Uterus (tissue), 4 donors: ENCODE results near the gene FOXE1. TPM values are rescaled to one million over a fixed set of nuclear protein-coding genes. Genes with fewer than 3 reads are reported as not detected.

ENCODE experiments used
- DNase-seq, 2 donors: peaks; one replicate each; pipeline ENCODE4 v3.0.0-alpha.2; 2019 to 2020
- H3K27ac ChIP-seq, 2 donors: fragments of 200-600 bp; sonication (generic); 1 replicate in 1 of 2; 2 replicates in 1 of 2; pipeline ENCODE4 v1.5.1; 2016 to 2018
- H3K27me3 ChIP-seq, 2 donors: fragments of 200-600 bp; sonication (generic); one replicate each; pipeline ENCODE4 v1.5.1; 2018 to 2019; ENCODE audit warnings: control low read depth in 1 of 2
- H3K36me3 ChIP-seq, 2 donors: fragments of 200-600 bp; sonication (generic); one replicate each; pipeline ENCODE4 v1.5.1; 2019; ENCODE audit warnings: control low read depth in 1 of 2
- H3K4me1 ChIP-seq, 2 donors: fragments of 200-600 bp; sonication (generic); one replicate each; pipeline ENCODE4 v1.5.1; 2018 to 2019; ENCODE audit warnings: control low read depth in 1 of 2
- H3K4me3 ChIP-seq, 2 donors: fragments of 200-600 bp; sonication (generic); 1 replicate in 1 of 2; 2 replicates in 1 of 2; pipeline ENCODE4 v1.5.1; 2018 to 2019; ENCODE audit warnings: mild to moderate bottlenecking in 1 of 2
- H3K9me3 ChIP-seq, 2 donors: fragments of 200-600 bp; sonication (generic); one replicate each; pipeline ENCODE4 v1.5.1; 2019; ENCODE audit warnings: control low read depth in 1 of 2
- POLR2A ChIP-seq, 2 donors: fragments of 450-650 bp; IDR thresholded peaks; one replicate each; pipeline ENCODE4 v1.6.1; 2016; ENCODE audit warnings: antibody characterized with exemption in 2 of 2, mild to moderate bottlenecking in 1 of 2, moderate library complexity in 1 of 2
- intact Hi-C: fragments of 100-400 bp; cut with DNase I; formaldehyde crosslinking; loops from one replicate; pipeline ENCODE4 v1.15.1; 2023; ENCODE audit warnings: low total_unique reads
- total RNA-seq, 4 donors: library from RNA; depleted of rRNA in 3 of 4; stranded (reverse); fragments of >200 nt in 3 of 4; gene quantifications; one replicate each; pipeline versions ENCODE4 v1.1.0 to v1.2.4, GENCODE V29; 2014 to 2023
- TF ChIP-seq, protein P1 (sequence below), 4 experiments: fragments of 200-600 bp in 2 of 4; fragments of 450-650 bp in 2 of 4; sonication (generic) in 2 of 4; IDR thresholded peaks; one replicate each; pipeline ENCODE4 v1.5.1; 2016 to 2019; ENCODE audit warnings: antibody characterized with exemption in 4 of 4, mild to moderate bottlenecking in 2 of 4, moderate library complexity in 1 of 4
- donor health status: DM: yes; HTN: yes; CAD: no.

FOXE1 gene
- total RNA-seq, 4 donors from 2014 or later = not detected

DNA sequence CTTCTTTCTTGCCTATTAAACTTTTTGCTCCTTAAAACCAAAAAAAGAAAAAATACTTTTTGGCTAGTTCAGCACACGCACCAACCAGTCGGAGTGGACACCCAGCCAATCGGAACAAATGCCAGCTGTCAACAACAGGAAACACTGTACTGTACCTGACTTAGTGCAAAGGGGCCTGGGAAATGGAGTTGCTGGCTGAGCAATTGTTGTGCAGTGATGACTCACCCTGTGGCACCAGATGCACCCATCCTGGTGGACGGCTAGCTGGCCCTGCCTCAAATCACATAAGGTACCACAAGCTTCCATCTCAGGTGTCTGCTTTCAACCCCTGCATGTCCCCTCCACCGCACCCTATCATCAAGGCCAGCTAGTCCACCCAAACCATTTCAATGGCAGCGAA is 20.9 kb downstream of the FOXE1 start:
- no peaks in the 10 kb centered on the region for H3K9me3 ChIP-seq
- no peak for TF ChIP-seq POLR2A (IDR thresholded peaks at IDR 0.05)
- TF ChIP-seq, protein P1, sequence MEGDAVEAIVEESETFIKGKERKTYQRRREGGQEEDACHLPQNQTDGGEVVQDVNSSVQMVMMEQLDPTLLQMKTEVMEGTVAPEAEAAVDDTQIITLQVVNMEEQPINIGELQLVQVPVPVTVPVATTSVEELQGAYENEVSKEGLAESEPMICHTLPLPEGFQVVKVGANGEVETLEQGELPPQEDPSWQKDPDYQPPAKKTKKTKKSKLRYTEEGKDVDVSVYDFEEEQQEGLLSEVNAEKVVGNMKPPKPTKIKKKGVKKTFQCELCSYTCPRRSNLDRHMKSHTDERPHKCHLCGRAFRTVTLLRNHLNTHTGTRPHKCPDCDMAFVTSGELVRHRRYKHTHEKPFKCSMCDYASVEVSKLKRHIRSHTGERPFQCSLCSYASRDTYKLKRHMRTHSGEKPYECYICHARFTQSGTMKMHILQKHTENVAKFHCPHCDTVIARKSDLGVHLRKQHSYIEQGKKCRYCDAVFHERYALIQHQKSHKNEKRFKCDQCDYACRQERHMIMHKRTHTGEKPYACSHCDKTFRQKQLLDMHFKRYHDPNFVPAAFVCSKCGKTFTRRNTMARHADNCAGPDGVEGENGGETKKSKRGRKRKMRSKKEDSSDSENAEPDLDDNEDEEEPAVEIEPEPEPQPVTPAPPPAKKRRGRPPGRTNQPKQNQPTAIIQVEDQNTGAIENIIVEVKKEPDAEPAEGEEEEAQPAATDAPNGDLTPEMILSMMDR (IDR thresholded peaks at IDR 0.05) = no peak
- H3K27ac ChIP-seq = no peak overlapping the region
- H3K4me1 ChIP-seq = no peaks in the 10 kb centered on the region
- H3K27me3 ChIP-seq = no peaks in the 10 kb centered on the region
- DNase-seq = no peak
- intact Hi-C loops = no loop called here
- H3K4me3 ChIP-seq = no peak overlapping the region
- no peaks in the 10 kb centered on the region for H3K36me3 ChIP-seq

- TF ChIP-seq, protein P1 (IDR thresholded peaks at IDR 0.05) = no peak
- no peak for TF ChIP-seq POLR2A (IDR thresholded peaks at IDR 0.05)
These were observed 21.6 kb downstream of the FOXE1 start for GRCh38 chr9:97874624-97875023.

DNA sequence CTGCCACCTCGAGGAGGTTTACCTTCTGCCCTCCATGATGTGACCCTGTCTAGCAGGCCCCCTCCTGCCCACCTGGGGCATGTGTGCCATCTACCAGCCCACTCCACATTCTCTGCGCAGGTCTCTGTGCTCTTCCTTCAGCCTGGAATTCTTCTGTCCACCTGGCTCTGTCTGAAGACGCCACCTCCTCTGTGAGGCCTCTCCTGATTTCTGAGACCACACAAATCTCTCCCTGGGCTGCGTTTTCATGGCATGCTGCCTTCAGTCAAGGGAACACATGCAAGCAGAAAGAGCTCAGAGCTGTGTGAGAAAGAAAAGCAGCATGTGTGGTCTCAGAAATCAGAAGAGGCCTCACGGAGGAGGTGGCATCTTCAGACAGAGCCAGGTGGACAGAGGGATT is 22.1 kb downstream of the FOXE1 start:
- H3K4me1 ChIP-seq = no peaks in the 10 kb centered on the region
- no peaks in the 10 kb centered on the region for H3K9me3 ChIP-seq
- intact Hi-C loops = no loop called here
- H3K27me3 ChIP-seq = no peaks in the 10 kb centered on the region
- no peaks in the 10 kb centered on the region for H3K36me3 ChIP-seq
- H3K4me3 ChIP-seq = no peak overlapping the region
- no peak for DNase-seq
- TF ChIP-seq POLR2A (IDR thresholded peaks at IDR 0.05) = no peak
- TF ChIP-seq, protein P1 (IDR thresholded peaks at IDR 0.05) = no peak
- no peak overlapping the region for H3K27ac ChIP-seq

More at GRCh38 chr9:97874624-97875023, 21.6 kb downstream of the FOXE1 start:
- Histone ChIP-seq H3K4me1 (no peaks in the 10 kb centered on the region), H3K27ac (no peak overlapping the region), H3K4me3 (no peak overlapping the region), H3K9me3 (no peaks in the 10 kb centered on the region), H3K36me3 (no peaks in the 10 kb centered on the region), H3K27me3 (no peaks in the 10 kb centered on the region)
- intact Hi-C loops = no loop called here
- DNase-seq = no peak

DNA sequence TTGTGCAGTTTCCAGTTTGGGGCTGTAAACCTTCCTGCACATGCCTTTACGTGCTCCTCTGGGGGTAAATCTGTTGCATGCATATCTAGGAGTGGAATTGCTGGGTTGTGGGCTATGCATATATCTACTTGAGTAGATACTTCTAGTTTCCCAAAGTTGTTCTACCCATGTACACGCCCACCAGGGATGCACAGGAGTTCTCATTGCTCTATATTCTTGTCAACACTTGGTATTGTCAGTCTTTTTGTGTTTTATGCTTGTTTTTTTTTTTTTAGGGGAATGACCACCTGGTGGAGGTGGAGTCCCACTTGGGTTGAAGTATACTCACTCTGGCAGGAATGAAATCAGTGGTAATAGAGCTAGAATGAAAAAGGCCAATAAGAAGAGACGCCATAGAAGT is 23.0 kb downstream of the FOXE1 start:
- no peak overlapping the region for H3K4me3 ChIP-seq
- no peak for DNase-seq
- no peaks in the 10 kb centered on the region for H3K27me3 ChIP-seq
- no peak overlapping the region for H3K27ac ChIP-seq
- H3K9me3 ChIP-seq = no peaks in the 10 kb centered on the region
- H3K36me3 ChIP-seq = no peaks in the 10 kb centered on the region
- intact Hi-C loops = no loop called here
- TF ChIP-seq, protein P1 (IDR thresholded peaks at IDR 0.05) = no peak
- no peak for TF ChIP-seq POLR2A (IDR thresholded peaks at IDR 0.05)
- H3K4me1 ChIP-seq = no peaks in the 10 kb centered on the region

GRCh38 chr9:97880336-97880735 is 27.3 kb downstream of the FOXE1 start:
- H3K36me3 ChIP-seq = no peaks in the 10 kb centered on the region
- H3K9me3 ChIP-seq = no peaks in the 10 kb centered on the region
- intact Hi-C loops = no loop called here
- no peak for TF ChIP-seq POLR2A (IDR thresholded peaks at IDR 0.05)
- TF ChIP-seq, protein P1 (IDR thresholded peaks at IDR 0.05) = no peak
- H3K4me1 ChIP-seq = no peaks in the 10 kb centered on the region
- DNase-seq = no peak
- H3K27ac ChIP-seq = no peak overlapping the region
- H3K4me3 ChIP-seq = no peak overlapping the region
- no peaks in the 10 kb centered on the region for H3K27me3 ChIP-seq
